HepG2 (cell line): Measurements from ENCODE around the gene TMEM107. TPM values are rescaled to one million over a fixed set of nuclear protein-coding genes. Genes with fewer than 3 reads are reported as not detected.
A peak's percentile ranks its signal among the peaks of the same experiment; 100 is the strongest.

Experiments used
- ASH2L ChIP-seq: fragments of 300-600, 200-600 bp; sonication (generic); IDR thresholded peaks from 2 replicates; pipeline ENCODE4 v1.7.0; 2017; ENCODE audit warnings: low read depth, mild to moderate bottlenecking, moderate library complexity, mixed read lengths, low read length; ENCODE audit not compliant: insufficient read length
- CREB1 ChIP-seq, 2 experiments: fragments of 450-650 bp in 1 of 2; IDR thresholded peaks; 2 replicates each; pipeline ENCODE4 v1.6.1; 2016 to 2017; ENCODE audit warnings: control low read depth in 1 of 2, mild to moderate bottlenecking in 1 of 2, missing compliant biosample characterization in 1 of 2, missing genetic modification characterization in 1 of 2
- E2F2 ChIP-seq: sonication (generic); formaldehyde crosslinking; IDR thresholded peaks from 2 replicates; pipeline ENCODE4 v1.4.0; 2020; ENCODE audit warnings: missing genetic modification reagents, borderline replicate concordance
- EEA1 ChIP-seq: sonication (generic); formaldehyde crosslinking; IDR thresholded peaks from 2 replicates; pipeline ENCODE4 v1.5.1; 2020; ENCODE audit warnings: mild to moderate bottlenecking, missing genetic modification reagents, borderline replicate concordance
- EED ChIP-seq: sonication (generic); formaldehyde crosslinking; IDR thresholded peaks from 2 replicates; pipeline ENCODE4 v1.5.0; 2020; ENCODE audit warnings: mild to moderate bottlenecking, missing genetic modification reagents
- KDM1A ChIP-seq: IDR thresholded peaks from 2 replicates; pipeline ENCODE4 v1.6.1; 2016; ENCODE audit warnings: missing compliant biosample characterization
- KDM5A ChIP-seq: fragments of 200-600 bp; sonication (generic); IDR thresholded peaks from 2 replicates; pipeline ENCODE4 v1.7.0; 2018; ENCODE audit warnings: antibody characterized with exemption, mild to moderate bottlenecking, low read length, borderline replicate concordance
- MYC ChIP-seq: sonication (generic); formaldehyde crosslinking; IDR thresholded peaks from 2 replicates; pipeline ENCODE4 v1.9.0; 2021; ENCODE audit warnings: missing genetic modification reagents, borderline replicate concordance
- PAF1 ChIP-seq: IDR thresholded peaks from 2 replicates; pipeline ENCODE4 v1.6.1; 2016; ENCODE audit warnings: missing genetic modification reagents, missing compliant biosample characterization
- YEATS4 ChIP-seq: sonication (generic); formaldehyde crosslinking; IDR thresholded peaks from 2 replicates; pipeline ENCODE4 v1.4.0; 2020; ENCODE audit warnings: missing genetic modification reagents, borderline replicate concordance
- ZNF234 ChIP-seq: sonication (generic); formaldehyde crosslinking; conservative IDR thresholded peaks from 2 replicates; pipeline ENCODE4 v1.5.1; 2020; ENCODE audit warnings: mild to moderate bottlenecking, missing genetic modification reagents
- ZNF883 ChIP-seq: sonication (generic); formaldehyde crosslinking; IDR thresholded peaks from 2 replicates; pipeline ENCODE4 v1.5.1; 2020; ENCODE audit warnings: mild to moderate bottlenecking, missing genetic modification reagents; ENCODE audit errors: not compliant biosample characterization
- polyA plus RNA-seq, 8 experiments: library from polyadenylated mRNA; depleted of rRNA in 3 of 8; stranded (reverse) in 7 of 8; unstranded in 1 of 8; fragments of >200 nt; fragmentation: Illumina TruSeq in 4 of 8; extraction: Trizol in 4 of 8; gene quantifications; 2 replicates each; pipeline versions ENCODE4 v1.2.1 to v1.2.3, GENCODE V29; 2011 to 2016; ENCODE audit warnings: low read depth in 4 of 8, missing spikeins in 1 of 8, mixed read lengths in 1 of 8; ENCODE audit not compliant: insufficient read depth in 1 of 8
- total RNA-seq, 5 experiments: library from RNA; depleted of rRNA; stranded (reverse); fragments of >200 nt; fragmentation: Illumina TruSeq; extraction: Trizol; gene quantifications; 2 replicates each; pipeline ENCODE4 v1.2.3, GENCODE V29; 2016; ENCODE audit warnings: low read depth in 1 of 5
- TF ChIP-seq, protein P1 (sequence below): sonication (generic); formaldehyde crosslinking; IDR thresholded peaks from 2 replicates; pipeline ENCODE4 v1.4.0; 2020; ENCODE audit warnings: missing genetic modification reagents
- TF ChIP-seq, protein P2 (sequence below): sonication (generic); formaldehyde crosslinking; IDR thresholded peaks from 2 replicates; pipeline ENCODE4 v1.5.0; 2020; ENCODE audit warnings: missing genetic modification reagents
- TF ChIP-seq, protein P3 (sequence below): sonication (generic); formaldehyde crosslinking; IDR thresholded peaks from 2 replicates; pipeline ENCODE4 v1.4.0; 2020; ENCODE audit warnings: mild to moderate bottlenecking, missing genetic modification reagents, borderline replicate concordance
- TF ChIP-seq, protein P4 (sequence below): sonication (generic); formaldehyde crosslinking; IDR thresholded peaks from 2 replicates; pipeline ENCODE4 v1.4.0; 2020; ENCODE audit warnings: missing genetic modification reagents, borderline replicate concordance

Gene TMEM107
- total and polyA plus RNA-seq, 2 of the 13 experiments (the other 11 are each of a cell fraction or from before 2014, with no cell fraction given): 7.2 to 15.3 TPM

GRCh38 chr17:8209907-8210760 is 34.0 kb upstream of the TMEM107 start, which contains the start of gene AURKB (continued):
- TF ChIP-seq EEA1 (CRISPR knock-in tag) (no peak; the same call in 1 of the 2 replicates), ZNF234 (CRISPR knock-in tag) (peak; percentile 72; the same call in 1 of the 2 replicates), YEATS4 (CRISPR knock-in tag) (peak; percentile 88), PAF1 (CRISPR knock-in tag) (no peak), ZNF883 (CRISPR knock-in tag) (peak; percentile 33), EED (CRISPR knock-in tag) (0 out of 2 replicates have a peak, but pooled peaks have one; percentile 56), MYC (CRISPR knock-in tag) (peak; percentile 88; the same call in 1 of the 2 replicates), KDM1A (CRISPR knock-in tag) (no peak), KDM5A (peak; percentile 88), ASH2L (peak; percentile 3), E2F2 (CRISPR knock-in tag) (peak; percentile 94; the same call in 1 of the 2 replicates), CREB1 (IDR thresholded peaks at IDR 0.05) (peak; percentile 92), CREB1 (CRISPR knock-in tag; IDR thresholded peaks at IDR 0.05) (peak; percentile 95)
- TF ChIP-seq, protein P1, sequence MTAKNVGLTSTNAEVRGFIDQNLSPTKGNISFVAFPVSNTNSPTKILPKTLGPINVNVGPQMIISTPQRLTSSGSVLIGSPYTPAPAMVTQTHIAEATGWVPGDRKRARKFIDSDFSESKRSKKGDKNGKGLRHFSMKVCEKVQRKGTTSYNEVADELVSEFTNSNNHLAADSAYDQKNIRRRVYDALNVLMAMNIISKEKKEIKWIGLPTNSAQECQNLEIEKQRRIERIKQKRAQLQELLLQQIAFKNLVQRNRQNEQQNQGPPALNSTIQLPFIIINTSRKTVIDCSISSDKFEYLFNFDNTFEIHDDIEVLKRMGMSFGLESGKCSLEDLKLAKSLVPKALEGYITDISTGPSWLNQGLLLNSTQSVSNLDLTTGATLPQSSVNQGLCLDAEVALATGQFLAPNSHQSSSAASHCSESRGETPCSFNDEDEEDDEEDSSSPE (CRISPR knock-in tag): peak; percentile 100
- TF ChIP-seq, protein P2, sequence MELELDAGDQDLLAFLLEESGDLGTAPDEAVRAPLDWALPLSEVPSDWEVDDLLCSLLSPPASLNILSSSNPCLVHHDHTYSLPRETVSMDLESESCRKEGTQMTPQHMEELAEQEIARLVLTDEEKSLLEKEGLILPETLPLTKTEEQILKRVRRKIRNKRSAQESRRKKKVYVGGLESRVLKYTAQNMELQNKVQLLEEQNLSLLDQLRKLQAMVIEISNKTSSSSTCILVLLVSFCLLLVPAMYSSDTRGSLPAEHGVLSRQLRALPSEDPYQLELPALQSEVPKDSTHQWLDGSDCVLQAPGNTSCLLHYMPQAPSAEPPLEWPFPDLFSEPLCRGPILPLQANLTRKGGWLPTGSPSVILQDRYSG (CRISPR knock-in tag): no peak
- TF ChIP-seq, protein P3, sequence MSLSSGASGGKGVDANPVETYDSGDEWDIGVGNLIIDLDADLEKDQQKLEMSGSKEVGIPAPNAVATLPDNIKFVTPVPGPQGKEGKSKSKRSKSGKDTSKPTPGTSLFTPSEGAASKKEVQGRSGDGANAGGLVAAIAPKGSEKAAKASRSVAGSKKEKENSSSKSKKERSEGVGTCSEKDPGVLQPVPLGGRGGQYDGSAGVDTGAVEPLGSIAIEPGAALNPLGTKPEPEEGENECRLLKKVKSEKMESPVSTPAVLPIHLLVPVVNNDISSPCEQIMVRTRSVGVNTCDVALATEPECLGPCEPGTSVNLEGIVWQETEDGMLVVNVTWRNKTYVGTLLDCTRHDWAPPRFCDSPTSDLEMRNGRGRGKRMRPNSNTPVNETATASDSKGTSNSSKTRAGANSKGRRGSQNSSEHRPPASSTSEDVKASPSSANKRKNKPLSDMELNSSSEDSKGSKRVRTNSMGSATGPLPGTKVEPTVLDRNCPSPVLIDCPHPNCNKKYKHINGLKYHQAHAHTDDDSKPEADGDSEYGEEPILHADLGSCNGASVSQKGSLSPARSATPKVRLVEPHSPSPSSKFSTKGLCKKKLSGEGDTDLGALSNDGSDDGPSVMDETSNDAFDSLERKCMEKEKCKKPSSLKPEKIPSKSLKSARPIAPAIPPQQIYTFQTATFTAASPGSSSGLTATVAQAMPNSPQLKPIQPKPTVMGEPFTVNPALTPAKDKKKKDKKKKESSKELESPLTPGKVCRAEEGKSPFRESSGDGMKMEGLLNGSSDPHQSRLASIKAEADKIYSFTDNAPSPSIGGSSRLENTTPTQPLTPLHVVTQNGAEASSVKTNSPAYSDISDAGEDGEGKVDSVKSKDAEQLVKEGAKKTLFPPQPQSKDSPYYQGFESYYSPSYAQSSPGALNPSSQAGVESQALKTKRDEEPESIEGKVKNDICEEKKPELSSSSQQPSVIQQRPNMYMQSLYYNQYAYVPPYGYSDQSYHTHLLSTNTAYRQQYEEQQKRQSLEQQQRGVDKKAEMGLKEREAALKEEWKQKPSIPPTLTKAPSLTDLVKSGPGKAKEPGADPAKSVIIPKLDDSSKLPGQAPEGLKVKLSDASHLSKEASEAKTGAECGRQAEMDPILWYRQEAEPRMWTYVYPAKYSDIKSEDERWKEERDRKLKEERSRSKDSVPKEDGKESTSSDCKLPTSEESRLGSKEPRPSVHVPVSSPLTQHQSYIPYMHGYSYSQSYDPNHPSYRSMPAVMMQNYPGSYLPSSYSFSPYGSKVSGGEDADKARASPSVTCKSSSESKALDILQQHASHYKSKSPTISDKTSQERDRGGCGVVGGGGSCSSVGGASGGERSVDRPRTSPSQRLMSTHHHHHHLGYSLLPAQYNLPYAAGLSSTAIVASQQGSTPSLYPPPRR (CRISPR knock-in tag): peak; percentile 50; the same call in 1 of the 2 replicates
- TF ChIP-seq, protein P4, sequence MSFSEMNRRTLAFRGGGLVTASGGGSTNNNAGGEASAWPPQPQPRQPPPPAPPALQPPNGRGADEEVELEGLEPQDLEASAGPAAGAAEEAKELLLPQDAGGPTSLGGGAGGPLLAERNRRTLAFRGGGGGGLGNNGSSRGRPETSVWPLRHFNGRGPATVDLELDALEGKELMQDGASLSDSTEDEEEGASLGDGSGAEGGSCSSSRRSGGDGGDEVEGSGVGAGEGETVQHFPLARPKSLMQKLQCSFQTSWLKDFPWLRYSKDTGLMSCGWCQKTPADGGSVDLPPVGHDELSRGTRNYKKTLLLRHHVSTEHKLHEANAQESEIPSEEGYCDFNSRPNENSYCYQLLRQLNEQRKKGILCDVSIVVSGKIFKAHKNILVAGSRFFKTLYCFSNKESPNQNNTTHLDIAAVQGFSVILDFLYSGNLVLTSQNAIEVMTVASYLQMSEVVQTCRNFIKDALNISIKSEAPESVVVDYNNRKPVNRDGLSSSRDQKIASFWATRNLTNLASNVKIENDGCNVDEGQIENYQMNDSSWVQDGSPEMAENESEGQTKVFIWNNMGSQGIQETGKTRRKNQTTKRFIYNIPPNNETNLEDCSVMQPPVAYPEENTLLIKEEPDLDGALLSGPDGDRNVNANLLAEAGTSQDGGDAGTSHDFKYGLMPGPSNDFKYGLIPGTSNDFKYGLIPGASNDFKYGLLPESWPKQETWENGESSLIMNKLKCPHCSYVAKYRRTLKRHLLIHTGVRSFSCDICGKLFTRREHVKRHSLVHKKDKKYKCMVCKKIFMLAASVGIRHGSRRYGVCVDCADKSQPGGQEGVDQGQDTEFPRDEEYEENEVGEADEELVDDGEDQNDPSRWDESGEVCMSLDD (CRISPR knock-in tag): no peak
